Transverse colon (tissue), 3 donors: ENCODE measurements around the gene SLC24A1.

Source experiments
- EP300 ChIP-seq: sonication (generic); formaldehyde crosslinking; IDR thresholded peaks from one replicate; pipeline ENCODE4 v1.6.1; 2017; ENCODE audit warnings: antibody characterized with exemption, low read depth
- TF ChIP-seq, protein P1 (sequence below), 5 experiments: fragments of 200-600 bp in 3 of 5; fragments of 450-650 bp in 2 of 5; sonication (generic) in 3 of 5; IDR thresholded peaks; 1 replicate in 2 of 5; 2 replicates in 3 of 5; pipeline ENCODE4 v1.5.1; 2016 to 2017; ENCODE audit warnings: antibody characterized with exemption in 5 of 5, inconsistent platforms in 3 of 5, mild to moderate bottlenecking in 2 of 5, moderate library complexity in 1 of 5

DNA sequence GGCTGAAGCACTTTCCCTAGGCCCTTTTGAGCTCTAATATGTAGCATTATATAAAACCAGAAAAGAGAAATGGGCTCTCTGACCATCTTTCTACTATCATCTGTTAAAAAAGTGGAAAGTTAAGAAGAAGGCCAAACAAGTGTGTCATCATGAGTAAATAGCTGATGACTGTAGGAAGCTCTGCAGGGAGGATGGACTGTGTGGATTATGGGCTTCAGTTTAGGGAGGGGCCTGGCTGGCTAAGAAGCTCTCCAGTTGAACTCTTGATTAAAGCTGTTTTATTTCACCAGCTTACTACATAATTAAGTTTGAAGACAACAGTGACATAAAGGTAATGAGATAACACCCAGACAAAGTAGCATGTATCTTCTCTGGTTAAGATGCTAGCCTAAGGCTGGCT is 41.5 kb upstream of the SLC24A1 start:
- TF ChIP-seq, protein P1, sequence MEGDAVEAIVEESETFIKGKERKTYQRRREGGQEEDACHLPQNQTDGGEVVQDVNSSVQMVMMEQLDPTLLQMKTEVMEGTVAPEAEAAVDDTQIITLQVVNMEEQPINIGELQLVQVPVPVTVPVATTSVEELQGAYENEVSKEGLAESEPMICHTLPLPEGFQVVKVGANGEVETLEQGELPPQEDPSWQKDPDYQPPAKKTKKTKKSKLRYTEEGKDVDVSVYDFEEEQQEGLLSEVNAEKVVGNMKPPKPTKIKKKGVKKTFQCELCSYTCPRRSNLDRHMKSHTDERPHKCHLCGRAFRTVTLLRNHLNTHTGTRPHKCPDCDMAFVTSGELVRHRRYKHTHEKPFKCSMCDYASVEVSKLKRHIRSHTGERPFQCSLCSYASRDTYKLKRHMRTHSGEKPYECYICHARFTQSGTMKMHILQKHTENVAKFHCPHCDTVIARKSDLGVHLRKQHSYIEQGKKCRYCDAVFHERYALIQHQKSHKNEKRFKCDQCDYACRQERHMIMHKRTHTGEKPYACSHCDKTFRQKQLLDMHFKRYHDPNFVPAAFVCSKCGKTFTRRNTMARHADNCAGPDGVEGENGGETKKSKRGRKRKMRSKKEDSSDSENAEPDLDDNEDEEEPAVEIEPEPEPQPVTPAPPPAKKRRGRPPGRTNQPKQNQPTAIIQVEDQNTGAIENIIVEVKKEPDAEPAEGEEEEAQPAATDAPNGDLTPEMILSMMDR (IDR thresholded peaks at IDR 0.05), result no peak
- no peak for TF ChIP-seq EP300
